GM12874 (cell line): ENCODE measurements around the gene ZMYND8.

ENCODE experiments used
- TF ChIP-seq, protein P1 (sequence below): IDR thresholded peaks from 2 replicates; pipeline ENCODE4 v1.5.1; 2011; ENCODE audit warnings: low read depth, mild to moderate bottlenecking, control low read depth, low read length, moderate library complexity; ENCODE audit not compliant: insufficient read depth

ZMYND8 gene

GRCh38 chr20:47269309-47270165 is 87.0 kb downstream of the ZMYND8 start:
- TF ChIP-seq, protein P1, sequence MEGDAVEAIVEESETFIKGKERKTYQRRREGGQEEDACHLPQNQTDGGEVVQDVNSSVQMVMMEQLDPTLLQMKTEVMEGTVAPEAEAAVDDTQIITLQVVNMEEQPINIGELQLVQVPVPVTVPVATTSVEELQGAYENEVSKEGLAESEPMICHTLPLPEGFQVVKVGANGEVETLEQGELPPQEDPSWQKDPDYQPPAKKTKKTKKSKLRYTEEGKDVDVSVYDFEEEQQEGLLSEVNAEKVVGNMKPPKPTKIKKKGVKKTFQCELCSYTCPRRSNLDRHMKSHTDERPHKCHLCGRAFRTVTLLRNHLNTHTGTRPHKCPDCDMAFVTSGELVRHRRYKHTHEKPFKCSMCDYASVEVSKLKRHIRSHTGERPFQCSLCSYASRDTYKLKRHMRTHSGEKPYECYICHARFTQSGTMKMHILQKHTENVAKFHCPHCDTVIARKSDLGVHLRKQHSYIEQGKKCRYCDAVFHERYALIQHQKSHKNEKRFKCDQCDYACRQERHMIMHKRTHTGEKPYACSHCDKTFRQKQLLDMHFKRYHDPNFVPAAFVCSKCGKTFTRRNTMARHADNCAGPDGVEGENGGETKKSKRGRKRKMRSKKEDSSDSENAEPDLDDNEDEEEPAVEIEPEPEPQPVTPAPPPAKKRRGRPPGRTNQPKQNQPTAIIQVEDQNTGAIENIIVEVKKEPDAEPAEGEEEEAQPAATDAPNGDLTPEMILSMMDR, result no peak

- TF ChIP-seq, protein P1, result no peak
These were observed 88.9 kb downstream of the ZMYND8 start for GRCh38 chr20:47267621-47268020.

DNA sequence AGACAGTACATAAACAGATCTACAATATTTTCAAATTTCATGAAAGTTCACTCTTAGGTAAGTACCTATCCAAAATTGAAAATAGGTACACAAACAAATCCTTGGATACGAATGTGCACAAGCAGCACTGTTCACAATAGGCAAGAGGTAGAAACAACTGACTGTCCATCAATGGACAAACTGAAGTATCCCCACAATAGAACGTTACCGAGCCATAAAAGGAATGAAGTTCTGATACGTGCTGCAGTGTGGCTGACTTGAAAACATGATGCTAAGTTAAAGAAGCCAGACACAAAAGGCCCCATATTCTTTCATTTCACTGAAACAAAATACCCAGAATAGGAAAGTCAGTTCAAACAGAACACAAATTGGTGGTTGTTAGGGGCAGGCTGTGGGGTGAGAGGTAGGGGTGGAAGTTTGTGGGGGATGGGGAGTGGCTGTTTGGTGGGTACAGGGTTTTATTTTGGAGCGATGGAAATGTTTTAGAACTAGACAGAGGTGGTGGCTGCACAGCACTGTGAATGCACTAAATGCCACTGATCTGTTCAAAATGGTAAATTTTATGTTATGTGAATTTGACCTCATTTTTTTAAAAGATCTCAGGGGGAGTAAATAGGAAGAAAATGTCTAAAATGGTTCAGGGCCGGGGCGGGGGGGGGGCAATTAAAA is 89.5 kb downstream of the ZMYND8 start:
- TF ChIP-seq, protein P1, result no peak

- TF ChIP-seq, protein P1, result no peak
These were observed 90.5 kb downstream of the ZMYND8 start for GRCh38 chr20:47265984-47266383.

- TF ChIP-seq, protein P1, result no peak
These were observed 91.3 kb downstream of the ZMYND8 start for GRCh38 chr20:47265214-47265613.

- TF ChIP-seq, protein P1, result no peak
These were observed 92.9 kb downstream of the ZMYND8 start for GRCh38 chr20:47263465-47264084.

- TF ChIP-seq, protein P1, result no peak
These were observed 93.4 kb downstream of the ZMYND8 start for GRCh38 chr20:47263080-47263464.
